Brain pericyte (primary cell): ENCODE measurements around the gene RASSF8.

Experiments used
- DNase-seq: peaks from one replicate; pipeline ENCODE4 v3.0.0-alpha.2; 2012; ENCODE audit warnings: low read depth, low spot score

The RASSF8 gene

GRCh38 chr12:25958428-25959070 lies at the start of gene RASSF8:
Gene RASSF8 (plus strand): TSS chr12:25958682. CDS start chr12:26055344, 96,662 bp downstream.
- no peak for DNase-seq

DNA sequence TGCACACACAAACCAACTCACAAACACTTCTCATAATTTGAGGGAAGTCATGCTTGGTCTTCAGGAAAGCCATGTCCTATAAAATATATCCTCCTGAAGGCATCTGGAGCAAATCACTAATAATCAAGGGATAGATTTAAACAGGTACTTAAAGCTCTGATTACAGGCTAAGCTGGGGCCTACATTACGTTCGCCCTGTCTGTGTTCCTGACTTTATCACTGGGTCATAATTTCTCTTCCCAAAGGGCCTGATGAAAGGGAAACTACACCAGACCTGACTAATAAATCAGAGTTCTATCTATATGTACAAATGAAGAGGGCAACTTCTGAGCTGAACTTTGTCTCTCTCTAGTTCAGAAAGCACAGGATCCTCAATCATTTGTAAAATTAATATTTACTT lies 43.9 kb upstream of the RASSF8 start:
- no peak for DNase-seq

GRCh38 chr12:25924491-25925001 lies 33.9 kb upstream of the RASSF8 start:
- no peak for DNase-seq

DNA sequence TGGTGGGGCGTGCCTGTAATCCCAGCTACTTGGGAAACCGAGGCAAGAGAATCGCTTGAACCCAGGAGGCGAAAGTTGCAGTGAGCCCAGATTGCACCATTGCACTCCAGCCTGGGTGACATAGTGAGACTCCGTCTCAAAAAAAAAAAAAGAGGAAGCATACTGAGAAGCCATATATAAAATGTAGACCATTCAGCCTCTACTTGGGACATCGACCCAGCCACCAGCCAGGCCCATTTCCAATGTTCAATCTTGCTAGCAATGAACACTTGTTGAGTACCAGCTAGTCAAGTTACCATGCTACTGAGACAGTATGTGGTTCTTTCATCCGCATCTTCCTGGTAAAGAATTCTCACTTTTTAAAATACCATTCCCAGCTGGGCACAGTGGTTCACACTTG lies 33.4 kb upstream of the RASSF8 start:
- DNase-seq = no peak

DNA sequence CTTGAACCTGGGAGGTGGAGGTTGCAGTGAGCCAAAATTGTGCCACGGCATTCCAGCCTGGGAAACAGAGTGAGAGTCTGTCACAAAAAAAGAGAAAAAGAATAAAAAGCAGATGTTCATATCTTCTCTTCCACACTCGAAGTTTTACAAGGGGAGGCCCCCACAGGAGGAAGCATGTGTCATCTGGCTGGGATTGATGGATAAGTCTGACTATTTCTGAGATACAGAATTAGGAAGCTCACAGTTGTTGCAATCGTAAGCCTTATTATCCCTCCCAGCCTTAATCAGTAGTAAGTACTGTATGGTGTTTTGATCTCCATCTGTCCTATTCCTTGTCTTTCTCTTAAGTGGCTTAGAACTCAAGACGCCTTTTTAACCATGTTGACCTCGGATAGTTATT lies 31.9 kb upstream of the RASSF8 start:
- DNase-seq = no peak

DNA sequence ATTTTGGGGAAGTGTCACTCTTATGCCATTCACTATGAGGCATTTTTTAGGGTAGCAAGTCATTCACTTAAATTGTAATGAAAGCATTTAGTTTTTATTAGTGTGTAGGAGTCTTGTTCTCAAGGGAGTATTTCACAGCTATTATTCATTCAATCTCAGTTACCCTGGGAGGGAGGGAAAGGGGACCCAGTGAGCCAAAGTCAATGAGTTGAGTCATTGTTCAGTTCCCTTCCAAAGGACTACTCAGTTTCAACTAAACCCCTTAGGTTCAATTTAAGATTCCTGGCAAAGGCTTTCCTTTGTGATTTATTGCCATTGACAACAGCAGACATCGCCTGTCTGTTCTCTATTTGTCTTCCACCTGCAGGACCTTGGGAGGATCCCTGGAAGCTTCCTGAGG lies 29.3 kb upstream of the RASSF8 start:
- DNase-seq = no peak

DNA sequence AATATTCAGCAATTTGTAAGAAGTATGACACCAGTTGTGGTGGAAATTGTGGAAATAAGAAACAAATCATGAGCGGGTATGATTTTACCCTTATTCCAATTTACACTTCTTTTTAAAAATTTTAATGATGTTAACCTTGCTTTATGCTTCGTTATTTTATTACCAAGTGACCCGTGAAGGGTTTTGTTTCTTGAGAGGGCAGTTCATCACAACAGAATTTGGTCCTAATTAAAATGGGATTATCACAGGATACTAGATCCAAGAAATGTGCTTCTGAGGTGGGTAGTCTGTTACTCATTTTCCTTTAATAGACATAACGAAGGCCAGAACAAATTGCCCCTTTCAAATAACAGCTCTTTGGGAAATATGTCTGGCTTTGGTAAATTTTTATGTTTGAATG lies 25.5 kb upstream of the RASSF8 start:
- no peak for DNase-seq

DNA sequence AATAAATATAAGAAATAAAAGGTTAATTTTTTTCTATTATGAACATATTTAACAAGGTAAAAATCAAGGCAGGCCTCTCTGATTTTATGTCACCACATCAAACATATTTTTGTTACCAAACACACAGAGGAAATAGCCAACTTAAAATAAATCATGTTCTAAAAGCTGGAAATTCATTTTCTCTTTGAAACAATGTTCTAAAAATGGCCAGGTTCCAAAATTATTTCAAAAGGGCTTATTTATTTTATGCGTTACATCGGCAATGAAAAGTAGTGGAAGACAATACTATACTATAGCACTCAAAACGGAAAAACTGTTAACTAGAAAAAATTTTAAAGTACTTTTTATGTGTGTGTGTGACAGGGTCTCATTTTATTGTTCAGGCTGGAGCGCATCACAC lies 24.0 kb upstream of the RASSF8 start:
- no peak for DNase-seq

DNA sequence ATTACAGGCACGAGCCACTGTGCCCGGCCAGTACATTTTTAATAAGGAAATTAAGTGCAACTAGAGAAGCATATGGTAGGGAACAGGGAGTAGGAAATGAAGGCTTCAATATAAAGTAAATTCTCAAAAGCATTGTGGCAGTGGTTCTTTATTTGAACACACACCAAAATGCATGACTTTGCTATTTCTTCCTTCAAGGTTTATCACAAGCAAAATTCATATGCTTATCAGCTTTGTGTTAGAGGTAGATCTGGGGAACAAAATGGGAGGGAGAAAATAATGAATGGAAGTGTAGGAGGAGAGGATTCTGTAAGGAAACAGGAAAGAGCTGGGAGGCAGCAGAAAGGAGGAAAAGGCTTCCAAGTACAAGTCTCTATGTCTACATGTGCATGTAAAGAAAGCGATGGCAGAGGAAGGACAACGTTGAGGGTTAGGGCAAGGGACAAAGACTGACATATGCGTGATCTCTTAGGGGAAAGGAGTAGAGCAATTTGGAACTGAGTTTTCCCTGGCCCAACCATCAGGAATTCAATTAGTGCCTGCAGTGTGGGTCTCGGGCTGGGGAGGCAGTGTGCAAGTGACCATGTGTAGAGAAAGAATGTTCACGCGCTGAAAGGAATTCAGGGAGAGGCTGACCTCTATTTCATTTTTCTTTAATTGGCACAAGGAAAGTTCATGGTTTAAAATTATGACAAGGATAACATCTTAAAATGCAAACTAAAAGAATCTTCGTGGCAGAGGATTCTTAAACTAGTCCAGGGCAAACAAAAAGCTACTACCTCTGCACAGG lies 22.9 kb upstream of the RASSF8 start:
- DNase-seq = no peak

DNA sequence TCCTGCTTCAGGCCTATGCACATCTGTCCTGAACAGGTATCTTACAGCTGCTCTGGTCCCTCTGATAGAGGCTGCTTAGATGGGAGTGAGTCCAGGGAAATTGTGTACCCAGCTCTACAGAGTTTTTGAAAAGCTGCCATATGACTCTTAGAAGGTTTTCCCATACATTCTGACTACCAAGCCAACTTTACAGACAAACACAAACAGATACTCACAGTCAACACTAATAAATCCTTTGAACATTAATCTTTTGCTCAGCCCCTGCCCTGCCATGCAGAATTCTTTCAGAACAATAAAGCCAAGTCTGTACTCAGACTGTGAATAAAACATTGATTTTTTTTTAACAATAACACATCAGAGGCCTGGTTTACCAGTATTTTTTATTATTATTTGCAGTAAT lies 21.4 kb upstream of the RASSF8 start:
- DNase-seq = no peak

GRCh38 chr12:25938581-25938980 lies 19.9 kb upstream of the RASSF8 start:
- no peak for DNase-seq

GRCh38 chr12:25939606-25940005 lies 18.9 kb upstream of the RASSF8 start:
- DNase-seq = no peak

DNA sequence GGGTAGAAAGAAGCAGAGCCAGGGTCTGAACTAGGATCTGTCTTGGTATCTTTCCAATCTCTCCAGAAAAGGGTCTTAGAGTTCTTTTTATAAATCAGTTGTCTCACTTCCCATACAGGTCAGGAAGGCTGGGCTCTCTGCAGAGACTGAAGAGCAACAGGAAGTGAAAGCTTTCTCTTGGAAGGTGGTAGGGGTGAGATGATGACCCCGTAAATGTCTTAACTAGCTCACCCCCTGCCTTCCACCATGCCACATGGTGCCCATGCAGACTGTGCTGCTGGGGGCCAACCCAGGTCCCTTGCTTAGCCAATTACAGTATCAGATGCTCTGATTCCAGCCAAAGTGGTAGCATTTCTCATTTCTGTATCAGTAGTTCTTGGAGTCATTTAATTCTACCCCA lies 17.6 kb upstream of the RASSF8 start:
- no peak for DNase-seq

GRCh38 chr12:25942709-25943108 lies 15.8 kb upstream of the RASSF8 start:
- no peak for DNase-seq

GRCh38 chr12:25943940-25944339 lies 14.5 kb upstream of the RASSF8 start:
- no peak for DNase-seq

DNA sequence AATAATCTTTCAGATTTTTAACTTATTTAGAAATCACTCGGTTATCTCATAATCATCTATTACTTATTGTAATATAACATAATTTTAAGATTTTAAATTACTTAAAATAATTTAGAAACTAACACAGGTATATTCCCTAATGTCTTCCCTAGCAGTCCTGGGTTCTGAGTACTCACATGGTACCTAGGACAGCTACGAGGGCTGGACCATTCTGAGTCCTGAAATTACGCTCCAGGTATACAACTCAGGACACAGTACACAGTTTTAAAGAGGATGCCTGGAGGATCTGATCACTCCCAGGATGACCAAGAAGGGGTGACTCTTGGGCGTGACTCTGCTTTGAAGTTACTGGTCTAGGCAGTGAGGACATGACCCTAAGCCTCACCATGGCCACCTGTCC lies 9.1 kb upstream of the RASSF8 start:
- DNase-seq = no peak

DNA sequence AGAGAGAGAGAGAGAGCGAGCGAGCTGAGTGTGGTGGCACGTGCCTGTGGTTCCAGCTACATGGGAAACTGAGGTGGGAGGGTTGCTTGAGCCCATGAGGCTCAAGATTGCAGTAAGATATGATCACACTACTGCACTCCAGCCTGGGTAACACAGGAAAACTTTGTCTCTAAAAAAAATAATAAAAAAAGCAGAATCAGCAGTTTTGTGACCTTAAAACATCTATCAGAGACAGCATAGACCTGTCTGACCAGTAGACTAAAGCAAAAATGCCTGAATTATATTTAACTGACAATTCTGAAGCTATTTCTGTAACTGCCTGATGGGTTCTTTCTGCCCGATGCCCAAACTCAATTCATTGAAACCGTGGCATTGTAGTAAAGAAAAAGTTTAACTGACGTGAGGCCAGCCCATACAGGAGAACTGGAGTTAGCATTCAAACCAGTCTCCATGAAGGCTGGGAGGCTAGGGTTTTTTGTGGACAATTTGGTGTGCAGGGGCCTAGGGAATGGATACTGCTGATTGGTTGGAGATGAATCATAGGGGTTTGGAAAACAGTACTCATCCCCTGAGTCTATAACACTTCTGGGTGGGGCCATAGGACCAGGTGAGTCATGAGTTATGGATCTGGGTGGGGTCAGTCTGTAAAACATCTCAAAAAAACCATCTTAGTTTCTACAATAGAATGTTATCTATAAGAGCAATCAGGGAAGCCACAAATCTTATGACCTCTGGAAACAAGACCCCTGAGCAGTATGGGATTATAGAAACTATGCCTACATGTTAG lies 8.0 kb upstream of the RASSF8 start:
- DNase-seq = no peak

DNA sequence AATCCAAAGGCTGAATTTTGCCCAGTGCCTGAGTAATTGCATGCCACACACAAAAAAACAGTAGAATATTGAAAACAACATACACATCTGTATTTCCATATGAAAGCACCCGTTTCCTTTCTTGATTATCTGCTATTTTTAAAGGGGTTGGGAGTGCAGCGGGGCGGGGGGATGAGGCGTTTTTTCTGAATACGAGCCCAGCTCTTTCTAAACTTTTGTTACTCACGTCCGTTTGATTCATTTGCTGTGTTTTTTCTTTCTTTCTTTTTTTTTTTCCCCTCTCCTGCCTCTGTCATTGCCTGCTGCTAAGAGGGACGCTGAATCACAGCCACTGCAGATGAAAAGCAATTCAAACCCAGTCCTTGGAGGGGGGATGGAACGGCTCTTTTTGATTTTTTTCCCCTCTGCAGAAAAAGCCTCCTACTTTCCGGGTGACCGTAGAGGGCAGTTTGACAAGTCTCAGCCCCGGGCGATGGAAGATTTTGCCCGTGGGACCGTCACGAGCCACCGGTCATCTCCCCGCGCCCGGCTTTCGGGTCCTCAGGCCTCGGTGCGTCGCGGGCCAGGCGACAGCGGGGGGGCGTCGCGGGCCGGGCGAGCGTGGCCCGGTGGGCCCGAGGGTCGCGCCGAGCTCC lies 572 bp upstream of the RASSF8 start:
- peak; percentile 2 for DNase-seq

GRCh38 chr12:25959071-25959961 lies 834 bp downstream of the RASSF8 start:
- peak; percentile 34 for DNase-seq

- no peak for DNase-seq
Observed at GRCh38 chr12:25960143-25960542, 1.7 kb downstream of the RASSF8 start.

GRCh38 chr12:25960961-25961360 lies 2.5 kb downstream of the RASSF8 start:
- DNase-seq = no peak
